Cardiac septum (tissue), 1 donor: Measurements from ENCODE around the gene CDH2. TPM values are rescaled to one million over a fixed set of nuclear protein-coding genes. Genes with fewer than 3 reads are reported as not detected.

Experiments
- DNase-seq: peaks from one replicate; pipeline ENCODE4 v3.0.0-alpha.2; 2020; ENCODE audit warnings: low spot score
- intact Hi-C: fragments of 100-400 bp; cut with DNase I; formaldehyde crosslinking; loops from one replicate; pipeline ENCODE4 v1.14.0; 2022
- total RNA-seq: library from RNA; stranded (reverse); fragmentation: NEBNext Ultra II Directional; extraction: Animal tissue kit (Norgen Biotek cat#: 25700); gene quantifications from one replicate; pipeline ENCODE4 v1.2.1, GENCODE V29; 2021
- donor health status: DM: no; HTN: no; CAD: no.

Gene CDH2
- total RNA-seq, 1 donor from 2014 or later = 367 TPM

- intact Hi-C loops = no loop called here
- no peak for DNase-seq
These were observed 109.6 kb downstream of the CDH2 start for GRCh38 chr18:28067346-28067745.

- DNase-seq = no peak
- intact Hi-C loops = no loop called here
These were observed 111.1 kb downstream of the CDH2 start for GRCh38 chr18:28065793-28066186.

GRCh38 chr18:28065031-28065792, 111.7 kb downstream of the CDH2 start:
- DNase-seq = no peak
- intact Hi-C loops = no loop called here

DNA sequence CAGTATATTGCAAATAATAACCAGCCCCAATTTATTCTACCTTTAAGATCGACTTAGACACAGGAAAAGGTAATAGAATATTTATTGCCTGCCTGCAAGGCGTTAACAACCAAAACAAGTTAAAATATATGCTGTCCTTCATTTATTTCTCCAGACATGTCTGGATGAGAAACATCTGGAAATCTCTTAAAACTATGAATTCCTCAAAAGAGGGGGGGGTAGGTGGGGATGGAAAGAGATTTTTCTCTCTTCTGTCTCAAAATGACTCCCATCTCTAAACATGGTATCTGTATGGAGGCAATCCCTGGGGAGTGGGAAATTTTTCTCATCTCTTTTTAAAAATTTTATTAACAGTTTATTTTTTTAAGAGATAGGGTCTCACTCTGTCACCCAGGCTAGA, 113.0 kb downstream of the CDH2 start:
- intact Hi-C loops = no loop called here
- DNase-seq = no peak

GRCh38 chr18:28063271-28063761, 113.6 kb downstream of the CDH2 start:
- DNase-seq = no peak
- intact Hi-C loops = no loop called here

DNA sequence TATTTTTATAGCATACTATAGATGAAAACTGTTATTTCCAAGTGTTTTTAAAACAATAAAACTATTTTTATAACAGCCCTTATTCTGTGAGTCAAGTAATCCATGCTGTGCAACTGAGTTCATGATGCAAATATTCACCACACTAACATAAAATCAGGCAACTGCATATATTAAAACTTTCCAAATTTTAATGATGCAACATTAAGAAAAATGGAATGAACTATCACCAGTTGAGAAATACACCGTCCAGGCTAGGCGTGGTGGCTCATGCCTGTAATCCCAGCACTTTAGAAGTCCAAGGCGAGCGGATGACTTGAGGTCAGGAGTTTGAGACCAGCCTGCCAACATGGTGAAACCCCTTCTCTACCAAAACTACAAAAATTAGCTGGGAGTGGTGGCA, 114.5 kb downstream of the CDH2 start:
- no peak for DNase-seq
- intact Hi-C loops = no loop called here

- no peak for DNase-seq
- intact Hi-C loops = no loop called here
These were observed 117.1 kb downstream of the CDH2 start for GRCh38 chr18:28059861-28060260.

- no peak for DNase-seq
- intact Hi-C loops = no loop called here
These were observed 126.4 kb downstream of the CDH2 start for GRCh38 chr18:28050545-28050944.

DNA sequence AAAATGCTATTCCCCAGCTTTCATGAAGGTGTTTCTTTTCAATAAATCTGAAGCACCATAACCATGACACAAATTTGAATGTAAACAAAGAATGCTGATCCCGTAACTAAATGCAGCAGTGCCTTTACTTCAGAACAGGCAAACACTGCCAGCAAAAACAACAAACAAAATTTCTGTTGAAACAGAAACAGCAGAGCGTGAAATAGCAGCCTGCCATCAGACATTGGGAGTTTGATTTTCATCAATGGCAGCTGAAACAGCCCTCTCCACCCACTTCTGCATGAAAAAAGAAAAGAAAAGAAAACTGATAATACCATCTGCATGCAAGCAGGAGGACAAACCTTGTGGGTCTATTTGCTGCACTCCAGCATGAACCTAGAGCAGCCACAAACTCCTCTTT, 128.3 kb downstream of the CDH2 start:
- DNase-seq = no peak
- intact Hi-C loops = no loop called here

GRCh38 chr18:28045880-28046279, 131.1 kb downstream of the CDH2 start:
- DNase-seq = no peak
- intact Hi-C loops = no loop called here

DNA sequence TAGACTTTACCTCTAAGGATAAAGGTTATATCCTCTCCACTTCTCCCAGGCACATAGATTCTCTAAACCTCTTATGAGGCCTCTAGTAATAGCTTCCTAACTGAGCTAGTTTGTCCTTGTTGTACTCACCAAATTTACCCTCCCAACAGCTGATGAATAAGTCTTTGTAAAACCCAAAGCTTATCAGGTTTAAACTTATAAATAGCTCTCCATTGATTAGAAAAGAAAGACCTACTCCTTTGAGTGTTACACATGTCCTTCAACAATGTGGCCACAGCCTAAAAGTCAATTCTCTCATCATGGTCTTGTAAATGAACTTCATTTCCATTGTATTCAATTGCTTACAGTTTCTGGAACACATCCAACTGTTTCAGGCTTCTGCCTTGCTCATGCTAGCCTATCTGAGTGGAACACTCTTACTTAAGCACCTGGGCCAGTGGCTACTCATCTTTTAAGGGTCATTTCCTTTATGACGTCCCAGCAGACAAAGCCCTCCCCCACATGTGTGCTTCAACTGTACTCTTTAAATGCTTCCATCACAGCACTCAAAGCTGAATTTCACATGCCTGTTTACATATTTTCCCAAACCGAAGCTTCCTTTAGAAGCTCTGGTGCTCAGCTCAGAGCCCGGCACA, 131.6 kb downstream of the CDH2 start:
- DNase-seq = no peak
- intact Hi-C loops = no loop called here

- intact Hi-C loops = no loop called here
- DNase-seq = no peak
These were observed 132.9 kb downstream of the CDH2 start for GRCh38 chr18:28044036-28044435.

- DNase-seq = no peak
- intact Hi-C loops = no loop called here
These were observed 133.3 kb downstream of the CDH2 start for GRCh38 chr18:28043631-28044030.

DNA sequence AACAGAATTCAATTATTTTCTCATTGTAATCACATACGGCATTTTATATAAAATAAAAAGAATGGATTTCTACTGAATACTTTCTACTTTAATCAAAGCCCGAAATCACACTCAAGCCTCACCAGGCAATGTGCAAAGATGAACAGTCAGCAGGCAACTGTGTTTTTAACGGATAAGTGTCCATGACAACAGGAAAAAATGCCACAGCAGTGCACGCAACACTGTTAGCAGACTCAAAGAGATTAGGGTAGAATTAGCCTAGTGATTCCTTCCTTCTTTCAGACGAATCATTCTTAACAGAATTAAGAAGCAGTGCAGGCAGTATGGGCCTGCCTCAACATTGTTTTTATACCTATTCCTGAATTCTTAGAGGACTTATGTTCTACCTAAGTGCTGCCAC, 135.6 kb downstream of the CDH2 start:
- intact Hi-C loops = no loop called here
- no peak for DNase-seq

DNA sequence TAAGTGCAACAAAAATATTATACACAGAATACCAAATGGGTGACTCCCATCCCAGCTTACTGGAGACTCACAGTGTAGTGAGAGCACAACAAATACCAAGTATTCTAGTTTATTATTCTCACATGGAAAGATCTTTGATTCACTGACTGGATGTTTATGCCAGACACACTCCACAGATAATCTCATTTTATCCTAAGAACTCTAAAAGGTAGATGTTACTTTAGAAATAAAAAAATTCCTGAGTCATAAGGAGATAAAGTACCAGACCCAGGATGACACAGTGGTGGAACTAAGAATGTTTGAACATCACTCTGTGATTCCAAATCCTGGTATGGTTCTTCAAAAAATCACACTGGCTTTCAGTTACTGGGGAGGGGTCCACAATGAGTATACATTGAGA, 136.2 kb downstream of the CDH2 start:
- intact Hi-C loops = no loop called here
- DNase-seq = no peak

DNA sequence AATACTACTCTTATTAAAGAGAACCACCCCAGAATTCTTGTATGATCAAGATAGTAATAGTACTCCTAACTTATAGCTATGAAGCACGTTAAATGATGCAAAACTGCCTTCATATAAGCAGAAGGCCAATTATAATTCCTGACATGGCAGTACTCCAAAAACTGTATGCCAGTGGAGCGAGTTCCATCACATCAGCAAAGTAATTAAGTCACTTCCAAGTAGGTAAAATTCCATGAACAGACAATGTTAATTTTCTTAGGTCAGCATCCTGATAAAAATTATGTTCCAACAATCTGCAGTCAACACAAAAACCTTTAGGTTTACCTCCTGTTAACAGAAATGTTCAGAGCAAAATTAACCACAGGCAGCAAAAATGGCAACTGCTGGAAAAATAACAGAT, 136.7 kb downstream of the CDH2 start:
- intact Hi-C loops = no loop called here

GRCh38 chr18:28039691-28040090, 137.2 kb downstream of the CDH2 start:
- DNase-seq = no peak

More for the DNA sequence above, 136.7 kb downstream of the CDH2 start:
- DNase-seq = no peak

DNA sequence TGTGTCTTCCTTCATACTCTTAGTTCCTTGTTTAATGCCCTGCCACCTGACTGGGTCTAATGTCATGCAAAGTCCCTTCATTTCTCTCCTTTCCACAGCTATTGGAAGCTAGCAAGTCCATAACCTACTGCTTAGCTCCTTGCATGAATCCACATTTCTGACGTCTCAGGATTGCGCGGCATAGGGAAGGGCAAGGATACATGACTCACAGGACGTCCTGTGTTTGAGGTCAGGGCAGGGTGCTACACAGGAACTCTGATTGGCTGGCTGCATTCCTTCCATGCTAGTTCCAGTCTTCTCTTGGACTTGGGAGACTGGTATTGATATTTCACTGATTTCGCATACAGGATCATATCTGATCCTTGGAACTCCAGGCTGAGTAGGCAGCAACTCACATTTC, 137.9 kb downstream of the CDH2 start:
- no peak for DNase-seq
- intact Hi-C loops = no loop called here

More at GRCh38 chr18:28039691-28040090, 137.2 kb downstream of the CDH2 start:
- intact Hi-C loops = no loop called here

- intact Hi-C loops = no loop called here
- no peak for DNase-seq
These were observed 140.4 kb downstream of the CDH2 start for GRCh38 chr18:28036488-28036887.

DNA sequence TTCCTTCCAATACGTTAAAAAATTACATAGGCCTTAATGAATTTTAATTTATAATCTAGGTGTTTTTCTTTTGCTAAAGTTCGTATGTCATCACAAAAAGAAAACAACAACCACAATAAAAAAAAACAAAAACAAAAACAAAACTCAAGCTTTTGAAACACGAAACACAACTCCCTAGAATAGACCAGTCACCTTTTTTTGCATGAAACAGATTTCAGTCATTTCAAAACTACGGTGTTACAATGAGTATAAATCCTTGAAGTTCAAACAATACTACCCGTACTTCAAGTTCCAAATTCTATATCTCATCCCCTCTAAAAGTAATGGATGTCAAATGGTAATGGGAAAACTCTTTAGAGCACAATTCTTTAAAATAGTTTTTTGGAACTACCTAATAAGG, 142.4 kb downstream of the CDH2 start:
- no peak for DNase-seq
- intact Hi-C loops = loop anchor here (5.0 kb wide), 1 partner anchor 38 kb away; no protein-coding TSS in a partner anchor

- intact Hi-C loops = loop anchor here (5.0 kb wide), 1 partner anchor 40 kb away; no protein-coding TSS in a partner anchor
These were observed 144.8 kb downstream of the CDH2 start for GRCh38 chr18:28032177-28032576.

More at GRCh38 chr18:28032177-28032576, 144.8 kb downstream of the CDH2 start:
- no peak for DNase-seq
